GM23338 (cell line): ENCODE data around the gene KIAA0232.

Experiments
- CREB1 ChIP-seq: fragments of 250-450 bp; sonication (Bioruptor Pico); IDR thresholded peaks from 2 replicates; pipeline ENCODE4 v1.5.0; 2020; ENCODE audit warnings: low read depth, mild to moderate bottlenecking, moderate library complexity
- CTCF ChIP-seq, 2 experiments: fragments of 200-600 bp in 1 of 2; sonication (generic) in 1 of 2; conservative IDR thresholded peaks; 2 replicates each; pipeline versions ENCODE4 v1.5.1 to v1.6.1; 2016 to 2017; ENCODE audit warnings: antibody characterized with exemption in 2 of 2, low read depth in 2 of 2, mild to moderate bottlenecking in 2 of 2, moderate library complexity in 1 of 2
- ETS1 ChIP-seq: IDR thresholded peaks from 2 replicates; pipeline ENCODE4 v1.6.1; 2016; ENCODE audit warnings: antibody characterized with exemption
- EZH2 ChIP-seq: fragments of 200-600 bp; sonication (generic); IDR thresholded peaks from one replicate; pipeline ENCODE4 v1.8.0; 2017; ENCODE audit warnings: antibody characterized with exemption, mild to moderate bottlenecking, low read depth; ENCODE audit not compliant: unreplicated experiment
- EZH2phosphoT487 ChIP-seq: fragments of 200-600 bp; sonication (generic); IDR thresholded peaks from one replicate; pipeline ENCODE4 v1.8.1; 2018; ENCODE audit warnings: antibody characterized with exemption; ENCODE audit not compliant: unreplicated experiment
- JUNB ChIP-seq: IDR thresholded peaks from one replicate; pipeline ENCODE4 v1.6.1; 2016; ENCODE audit warnings: antibody characterized with exemption; ENCODE audit not compliant: unreplicated experiment
- POLR2AphosphoS5 ChIP-seq: IDR thresholded peaks from 2 replicates; pipeline ENCODE4 v1.6.1; 2016; ENCODE audit warnings: antibody characterized with exemption, low read depth
- REST ChIP-seq: IDR thresholded peaks from one replicate; pipeline ENCODE4 v1.6.1; 2018; ENCODE audit warnings: antibody characterized with exemption; ENCODE audit not compliant: unreplicated experiment
- STAT1 ChIP-seq: IDR thresholded peaks from one replicate; pipeline ENCODE4 v1.6.1; 2016; ENCODE audit warnings: antibody characterized with exemption; ENCODE audit not compliant: unreplicated experiment
- ZNF114 ChIP-seq: fragments of 250-450 bp; sonication (Bioruptor Pico); IDR thresholded peaks from 2 replicates; pipeline ENCODE4 v1.5.0; 2020; ENCODE audit warnings: mild to moderate bottlenecking, moderate library complexity
- ZNF331 ChIP-seq: fragments of 250-450 bp; sonication (Bioruptor Pico); IDR thresholded peaks from 2 replicates; pipeline ENCODE4 v1.5.0; 2020; ENCODE audit warnings: low read depth, mild to moderate bottlenecking, moderate library complexity

- TF ChIP-seq CTCF (conservative IDR thresholded peaks at IDR 0.05; ENCODE audit: low read depth in 2 of 2), result no peak
- TF ChIP-seq EZH2, result no peak
- no peak for TF ChIP-seq POLR2AphosphoS5
- no peak for TF ChIP-seq CREB1 (CRISPR knock-in tag)
- no peak for TF ChIP-seq STAT1
- no peak for TF ChIP-seq JUNB
- TF ChIP-seq ETS1, result no peak
- no peak for TF ChIP-seq REST
- no peak for TF ChIP-seq ZNF331 (CRISPR knock-in tag)
- no peak for TF ChIP-seq EZH2phosphoT487
- no peak for TF ChIP-seq ZNF114 (CRISPR knock-in tag)
These were observed 24.5 kb downstream of the KIAA0232 start for GRCh38 chr4:6806924-6807626.
